GM23338 (cell line): Measurements from ENCODE around the gene EXO5. TPM values are rescaled to one million over a fixed set of nuclear protein-coding genes. Genes with fewer than 3 reads are reported as not detected.
"Not testable (repeated sequence)": the region's sequence is repeated elsewhere in the genome, so short reads cannot be mapped to it uniquely, and the experiment has no call there.

ENCODE experiments used
- ATAC-seq: fragments of 200-7000 bp; cut with Tn5 transposase; 3 replicates; pipeline ENCODE4 v1.9.1; 2020
- DNase-seq: peaks from one replicate; pipeline ENCODE4 v3.0.0-alpha.2; 2015; ENCODE audit warnings: low spot score
- H2AFZ ChIP-seq: fragments of 200-600 bp; sonication (generic); 2 replicates; pipeline ENCODE4 v1.8.0; 2016; ENCODE audit warnings: antibody characterized with exemption, mild to moderate bottlenecking, moderate library complexity
- H3F3A ChIP-seq: fragments of 200-600 bp; sonication (generic); replicated peaks from 2 replicates; pipeline ENCODE4 v1.8.0; 2017; ENCODE audit warnings: antibody characterized with exemption, mixed run types, low read depth
- H3K27ac ChIP-seq: fragments of 200-600 bp; sonication (generic); 2 replicates; pipeline ENCODE4 v1.6.1; 2016; ENCODE audit warnings: low read depth
- H3K27me3 ChIP-seq: fragments of 200-600 bp; sonication (generic); 2 replicates; pipeline ENCODE4 v1.8.0; 2016; ENCODE audit warnings: mild to moderate bottlenecking, mixed run types, moderate library complexity; ENCODE audit not compliant: insufficient read depth
- H3K36me3 ChIP-seq: fragments of 200-600 bp; sonication (generic); 2 replicates; pipeline ENCODE4 v1.8.0; 2016; ENCODE audit warnings: mild to moderate bottlenecking; ENCODE audit not compliant: insufficient read depth
- H3K4me1 ChIP-seq: fragments of 200-600 bp; sonication (generic); 2 replicates; pipeline ENCODE4 v1.8.0; 2016; ENCODE audit warnings: mild to moderate bottlenecking, moderate library complexity; ENCODE audit not compliant: insufficient read depth
- H3K4me2 ChIP-seq: fragments of 200-600 bp; sonication (generic); 2 replicates; pipeline ENCODE4 v1.7.1; 2017; ENCODE audit warnings: mixed run types
- H3K4me3 ChIP-seq: fragments of 200-600 bp; sonication (generic); 2 replicates; pipeline ENCODE4 v1.6.1; 2016; ENCODE audit warnings: mixed run types
- H3K79me2 ChIP-seq: fragments of 200-600 bp; sonication (generic); replicated peaks from 2 replicates; pipeline ENCODE4 v1.8.0; 2017; ENCODE audit warnings: mild to moderate bottlenecking; ENCODE audit not compliant: insufficient read depth
- H3K9me2 ChIP-seq: fragments of 200-600 bp; sonication (generic); 2 replicates; pipeline ENCODE4 v1.8.0; 2017; ENCODE audit not compliant: insufficient read depth
- H4K20me1 ChIP-seq: fragments of 200-600 bp; sonication (generic); replicated peaks from 2 replicates; pipeline ENCODE4 v1.8.0; 2017; ENCODE audit warnings: mild to moderate bottlenecking; ENCODE audit not compliant: insufficient read depth
- H3K27ac Mint-ChIP-seq: 2 replicates; pipeline ENCODE4 v1.8.0; 2020; ENCODE audit warnings: inconsistent platforms, mild to moderate bottlenecking, moderate library complexity, mixed read lengths
- H3K27me3 Mint-ChIP-seq: 3 replicates; pipeline ENCODE4 v1.8.0; 2022; ENCODE audit warnings: low read depth, mild to moderate bottlenecking, moderate library complexity, mixed read lengths, inconsistent platforms; ENCODE audit not compliant: insufficient read depth, poor library complexity
- H3K36me3 Mint-ChIP-seq: 3 replicates; pipeline ENCODE4 v1.8.0; 2021; ENCODE audit warnings: low read depth, mild to moderate bottlenecking, inconsistent platforms, moderate library complexity, mixed read lengths
- H3K4me1 Mint-ChIP-seq: 3 replicates; pipeline ENCODE4 v1.8.0; 2020; ENCODE audit warnings: mild to moderate bottlenecking, inconsistent platforms, mixed read lengths
- H3K4me3 Mint-ChIP-seq: 3 replicates; pipeline ENCODE4 v1.8.0; 2021; ENCODE audit warnings: moderate library complexity, mild to moderate bottlenecking, inconsistent platforms, mixed read lengths
- H3K9me3 Mint-ChIP-seq: 3 replicates; pipeline ENCODE4 v1.8.0; 2020; ENCODE audit warnings: moderate library complexity, mild to moderate bottlenecking, inconsistent platforms, mixed read lengths
- CREB1 ChIP-seq: fragments of 250-450 bp; sonication (Bioruptor Pico); IDR thresholded peaks from 2 replicates; pipeline ENCODE4 v1.5.0; 2020; ENCODE audit warnings: low read depth, mild to moderate bottlenecking, moderate library complexity
- ETS1 ChIP-seq: IDR thresholded peaks from 2 replicates; pipeline ENCODE4 v1.6.1; 2016; ENCODE audit warnings: antibody characterized with exemption
- EZH2phosphoT487 ChIP-seq: fragments of 200-600 bp; sonication (generic); IDR thresholded peaks from one replicate; pipeline ENCODE4 v1.8.1; 2018; ENCODE audit warnings: antibody characterized with exemption; ENCODE audit not compliant: unreplicated experiment
- JUNB ChIP-seq: IDR thresholded peaks from one replicate; pipeline ENCODE4 v1.6.1; 2016; ENCODE audit warnings: antibody characterized with exemption; ENCODE audit not compliant: unreplicated experiment
- NANOG ChIP-seq: IDR thresholded peaks from 2 replicates; pipeline ENCODE4 v1.6.1; 2016; ENCODE audit warnings: antibody characterized with exemption, borderline replicate concordance
- POLR2AphosphoS5 ChIP-seq: IDR thresholded peaks from 2 replicates; pipeline ENCODE4 v1.6.1; 2016; ENCODE audit warnings: antibody characterized with exemption, low read depth
- REST ChIP-seq: IDR thresholded peaks from one replicate; pipeline ENCODE4 v1.6.1; 2018; ENCODE audit warnings: antibody characterized with exemption; ENCODE audit not compliant: unreplicated experiment
- STAT1 ChIP-seq: IDR thresholded peaks from one replicate; pipeline ENCODE4 v1.6.1; 2016; ENCODE audit warnings: antibody characterized with exemption; ENCODE audit not compliant: unreplicated experiment
- ZNF114 ChIP-seq: fragments of 250-450 bp; sonication (Bioruptor Pico); IDR thresholded peaks from 2 replicates; pipeline ENCODE4 v1.5.0; 2020; ENCODE audit warnings: mild to moderate bottlenecking, moderate library complexity
- ZNF331 ChIP-seq: fragments of 250-450 bp; sonication (Bioruptor Pico); IDR thresholded peaks from 2 replicates; pipeline ENCODE4 v1.5.0; 2020; ENCODE audit warnings: low read depth, mild to moderate bottlenecking, moderate library complexity
- polyA plus RNA-seq: library from polyadenylated mRNA; unstranded; fragments of >200 nt; fragmentation: Nextera tagmentation; extraction: Ambion mirVana; gene quantifications from 2 replicates; pipeline ENCODE4 v1.2.1, GENCODE V29; 2016
- total RNA-seq: library from RNA; depleted of rRNA; stranded (reverse); fragments of >200 nt; shearing (Covaris generic); gene quantifications from 2 replicates; pipeline ENCODE4 v1.2.3, GENCODE V29; 2014
- TF ChIP-seq, protein P1 (sequence below), 2 experiments: fragments of 200-600 bp in 1 of 2; sonication (generic) in 1 of 2; conservative IDR thresholded peaks; 2 replicates each; pipeline versions ENCODE4 v1.5.1 to v1.6.1; 2016 to 2017; ENCODE audit warnings: antibody characterized with exemption in 2 of 2, low read depth in 2 of 2, mild to moderate bottlenecking in 2 of 2, moderate library complexity in 1 of 2

The EXO5 gene
- total and polyA plus RNA-seq, 2 experiments from 2014 or later: 4.4 to 7.2 TPM

- Histone ChIP-seq H4K20me1 (no peaks in the 10 kb centered on the region), H3K4me2 (no peak overlapping the region), H3K9me2 (0 out of 2 replicates have a peak, but pooled peaks cover 3% of the 10 kb centered on the region), H3K27ac (no peak overlapping the region), H3K36me3 (no peaks in the 10 kb centered on the region), H3K4me1 (no peaks in the 10 kb centered on the region), H2AFZ (no peak overlapping the region), H3K4me3 (no peak overlapping the region), H3F3A (no peaks in the 10 kb centered on the region), H3K27me3 (no peaks in the 10 kb centered on the region), H3K79me2 (no peaks in the 10 kb centered on the region)
- DNase-seq: no peak
- no peak overlapping the region for H3K4me3 Mint-ChIP-seq
- peaks cover 4% of the 10 kb centered on the region; the same call in 2 of the 3 replicates for H3K36me3 Mint-ChIP-seq
- no peak overlapping the region for H3K27ac Mint-ChIP-seq
- peaks cover 2% of the 10 kb centered on the region for H3K27me3 Mint-ChIP-seq
- peaks cover 15% of the 10 kb centered on the region for H3K9me3 Mint-ChIP-seq
- no peak for TF ChIP-seq ZNF331 (CRISPR knock-in tag)
- H3K4me1 Mint-ChIP-seq: no peaks in the 10 kb centered on the region
- ATAC-seq: no peak
Measured at GRCh38 chr1:40556121-40556520, 47.6 kb downstream of the EXO5 start.

DNA sequence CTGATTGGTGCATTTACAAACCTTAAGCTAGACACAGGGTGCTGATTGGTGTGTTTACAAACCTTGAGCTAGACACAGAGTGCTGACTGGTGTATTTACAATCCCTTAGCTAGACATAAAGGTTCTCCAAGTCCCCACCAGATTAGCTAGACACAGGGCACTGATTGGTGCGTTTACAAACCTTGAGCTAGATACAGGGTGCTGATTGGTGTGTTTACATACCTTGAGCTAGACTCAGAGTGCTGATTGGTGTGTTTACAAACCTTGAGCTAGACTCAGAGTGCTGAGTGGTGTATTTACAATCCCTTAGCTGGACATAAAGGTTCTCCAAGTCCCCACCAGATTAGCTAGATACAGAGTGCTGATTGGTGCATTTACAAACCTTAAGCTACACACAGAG lies 49.7 kb downstream of the EXO5 start:
- not testable (repeated sequence) for H3K4me1 ChIP-seq, H3K9me2 ChIP-seq, H3K36me3 Mint-ChIP-seq, H3K4me3 ChIP-seq, H3K27ac ChIP-seq, H2AFZ ChIP-seq, H3K4me3 Mint-ChIP-seq, H3K27me3 Mint-ChIP-seq, H3K27me3 ChIP-seq, H3K36me3 ChIP-seq, H3K4me1 Mint-ChIP-seq, H3K79me2 ChIP-seq, H3K4me2 ChIP-seq, DNase-seq, H3F3A ChIP-seq, H3K27ac Mint-ChIP-seq, H4K20me1 ChIP-seq, ATAC-seq
- peaks cover 15% of the 10 kb centered on the region for H3K9me3 Mint-ChIP-seq

DNA sequence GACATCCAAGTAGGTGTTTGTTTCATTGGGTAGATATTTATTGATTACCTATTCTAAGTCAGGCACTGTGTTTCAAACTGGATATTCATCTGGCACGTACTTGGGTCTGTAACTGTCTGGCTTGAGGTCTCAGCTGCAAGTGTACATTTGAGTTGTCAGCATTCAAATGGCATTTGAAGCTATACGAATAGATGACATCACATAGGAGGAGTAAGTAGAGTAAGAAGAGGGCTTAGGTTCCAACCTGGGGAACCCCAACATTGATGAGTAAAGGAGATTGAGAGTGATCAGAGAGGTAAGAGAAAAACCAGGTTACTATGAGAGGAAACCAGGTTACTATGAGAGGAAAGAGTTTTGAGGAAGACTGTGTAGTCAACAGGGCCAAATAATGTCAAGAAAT lies 53.6 kb downstream of the EXO5 start:
- no peaks in the 10 kb centered on the region for H3K27me3 ChIP-seq
- peaks cover 4% of the 10 kb centered on the region; the same call in 1 of the 3 replicates for H3K4me1 Mint-ChIP-seq
- H3K9me3 Mint-ChIP-seq: peaks cover 15% of the 10 kb centered on the region
- no peak overlapping the region for H3K4me3 ChIP-seq
- H3K4me3 Mint-ChIP-seq: no peak overlapping the region
- TF ChIP-seq JUNB (no peak), NANOG (no peak), EZH2phosphoT487 (no peak), STAT1 (no peak), ZNF331 (CRISPR knock-in tag) (no peak), CREB1 (no peak), REST (no peak), ETS1 (no peak), POLR2AphosphoS5 (no peak), ZNF114 (CRISPR knock-in tag) (no peak)
- TF ChIP-seq, protein P1, sequence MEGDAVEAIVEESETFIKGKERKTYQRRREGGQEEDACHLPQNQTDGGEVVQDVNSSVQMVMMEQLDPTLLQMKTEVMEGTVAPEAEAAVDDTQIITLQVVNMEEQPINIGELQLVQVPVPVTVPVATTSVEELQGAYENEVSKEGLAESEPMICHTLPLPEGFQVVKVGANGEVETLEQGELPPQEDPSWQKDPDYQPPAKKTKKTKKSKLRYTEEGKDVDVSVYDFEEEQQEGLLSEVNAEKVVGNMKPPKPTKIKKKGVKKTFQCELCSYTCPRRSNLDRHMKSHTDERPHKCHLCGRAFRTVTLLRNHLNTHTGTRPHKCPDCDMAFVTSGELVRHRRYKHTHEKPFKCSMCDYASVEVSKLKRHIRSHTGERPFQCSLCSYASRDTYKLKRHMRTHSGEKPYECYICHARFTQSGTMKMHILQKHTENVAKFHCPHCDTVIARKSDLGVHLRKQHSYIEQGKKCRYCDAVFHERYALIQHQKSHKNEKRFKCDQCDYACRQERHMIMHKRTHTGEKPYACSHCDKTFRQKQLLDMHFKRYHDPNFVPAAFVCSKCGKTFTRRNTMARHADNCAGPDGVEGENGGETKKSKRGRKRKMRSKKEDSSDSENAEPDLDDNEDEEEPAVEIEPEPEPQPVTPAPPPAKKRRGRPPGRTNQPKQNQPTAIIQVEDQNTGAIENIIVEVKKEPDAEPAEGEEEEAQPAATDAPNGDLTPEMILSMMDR (conservative IDR thresholded peaks at IDR 0.05; ENCODE audit: low read depth in 2 of 2): no peak
- H3K27ac Mint-ChIP-seq: no peak overlapping the region
- H4K20me1 ChIP-seq: no peaks in the 10 kb centered on the region
- H3K4me1 ChIP-seq: no peaks in the 10 kb centered on the region
- H3K4me2 ChIP-seq: no peak overlapping the region
- ATAC-seq (no peak), DNase-seq (no peak)
- H3K27ac ChIP-seq: no peak overlapping the region
- H3K36me3 Mint-ChIP-seq: peaks cover 4% of the 10 kb centered on the region; the same call in 2 of the 3 replicates
- H3K9me2 ChIP-seq: 0 out of 2 replicates have a peak, but pooled peaks cover 2% of the 10 kb centered on the region
- no peaks in the 10 kb centered on the region for H3K79me2 ChIP-seq
- H2AFZ ChIP-seq: no peak overlapping the region
- no peaks in the 10 kb centered on the region for H3K36me3 ChIP-seq
- H3K27me3 Mint-ChIP-seq: peaks cover 2% of the 10 kb centered on the region
- no peaks in the 10 kb centered on the region for H3F3A ChIP-seq
